PFSK-1 (cell line): ENCODE measurements around the gene MEIS3.

Experiments
- POLR2AphosphoS5 ChIP-seq: IDR thresholded peaks from 2 replicates; pipeline ENCODE4 v1.6.1; 2012; ENCODE audit warnings: low read depth, mild to moderate bottlenecking, control low read depth, low read length, moderate library complexity
- REST ChIP-seq, 2 experiments: IDR thresholded peaks; 2 replicates each; pipeline versions ENCODE4 v1.6.1 to v1.8.0; 2011 to 2012; ENCODE audit warnings: low read depth in 2 of 2, low read length in 2 of 2, control low read depth in 1 of 2, inconsistent platforms in 1 of 2, mild to moderate bottlenecking in 1 of 2, moderate library complexity in 1 of 2; ENCODE audit not compliant: insufficient read depth in 1 of 2
- TAF1 ChIP-seq: IDR thresholded peaks from 2 replicates; pipeline ENCODE4 v1.6.1; 2012; ENCODE audit warnings: low read length, control low read depth, borderline replicate concordance; ENCODE audit not compliant: insufficient read depth

DNA sequence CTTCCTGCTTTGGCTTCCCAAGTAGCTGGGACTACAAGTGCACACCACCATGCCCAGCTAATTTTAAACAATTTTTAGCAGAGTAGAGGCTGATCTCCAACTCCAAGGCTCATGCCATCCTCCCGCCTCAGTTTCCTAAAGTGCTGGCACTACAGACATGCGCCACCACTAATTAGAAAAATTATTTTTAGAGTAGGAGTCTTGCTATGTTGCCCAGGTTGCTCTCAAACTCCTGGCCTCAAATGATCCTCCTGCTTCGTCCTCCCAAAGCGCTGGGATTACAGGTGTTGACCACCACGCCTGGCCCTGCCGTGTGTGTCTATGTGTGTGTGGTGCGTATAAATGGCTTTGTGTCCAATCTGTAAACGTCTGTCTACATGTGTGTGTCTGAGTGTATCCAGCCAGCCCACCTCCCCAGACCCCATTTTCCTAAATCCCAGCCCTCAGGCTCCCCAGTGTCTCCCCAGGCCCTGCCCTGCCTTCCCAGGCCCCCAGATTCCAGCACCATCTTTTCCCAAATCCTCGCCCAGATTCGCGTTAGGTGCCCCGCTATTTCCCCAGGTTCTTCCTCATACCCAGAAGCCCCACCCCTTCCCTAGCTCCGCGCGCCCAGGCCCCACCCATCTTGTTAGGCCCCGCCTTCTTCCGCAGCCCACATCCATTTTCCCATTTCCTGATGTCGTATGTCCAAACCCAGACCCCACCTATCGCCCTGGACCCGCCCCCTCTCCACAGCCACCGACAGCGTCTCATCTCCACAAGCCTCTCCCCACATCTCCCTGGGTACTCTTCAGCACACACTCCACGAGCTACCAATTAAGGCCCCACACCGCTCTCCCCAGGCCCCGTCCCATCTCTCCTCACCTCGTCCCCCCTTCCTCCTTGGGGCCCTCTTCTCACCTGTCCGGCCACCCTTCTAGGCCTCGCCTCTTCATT, 27.5 kb upstream of the MEIS3 start:
- TF ChIP-seq TAF1, result no peak
- TF ChIP-seq REST (IDR thresholded peaks at IDR 0.05; ENCODE audit: insufficient read depth in 1 of 2, low read depth in 2 of 2, low read length in 2 of 2), result no peak
- no peak for TF ChIP-seq POLR2AphosphoS5
